T-helper 2 cell (primary cell): Measurements from ENCODE around the gene TRAIP.
A peak's percentile ranks its signal among the peaks of the same experiment; 100 is the strongest.
"Not testable (repeated sequence)": the region's sequence is repeated elsewhere in the genome, so short reads cannot be mapped to it uniquely, and the experiment has no call there.

ENCODE experiments used
- DNase-seq, 5 experiments: peaks; one replicate each; pipeline versions ENCODE4 v3.0.0 to v3.0.0-alpha.2; 2012 to 2022

TRAIP gene

GRCh38 chr3:49872801-49873281 is 16.5 kb upstream of the TRAIP start:
- DNase-seq, result peak in 1 of 5 experiments; percentile 52

- no peak for DNase-seq
Observed at GRCh38 chr3:49871531-49872153, 15.3 kb upstream of the TRAIP start.

- peak in 2 of 5 experiments; percentile 14 to 34 for DNase-seq
Observed at GRCh38 chr3:49869525-49870126, 13.3 kb upstream of the TRAIP start, which contains the start of gene CAMKV. TSS of gene CAMKV (minus strand) at chr3:49869906. CDS start at chr3:49862388, 7,518 bp downstream.

- DNase-seq, result no peak
Observed at GRCh38 chr3:49868862-49869466, 12.6 kb upstream of the TRAIP start.

- DNase-seq, result peak in 1 of 5 experiments; percentile 43
Observed at GRCh38 chr3:49867871-49868321, 11.5 kb upstream of the TRAIP start.

GRCh38 chr3:49867400-49867799 is 11.0 kb upstream of the TRAIP start:
- no peak for DNase-seq

GRCh38 chr3:49865198-49865784 is 8.9 kb upstream of the TRAIP start:
- DNase-seq, result no peak

- DNase-seq, result no peak
Observed at GRCh38 chr3:49864505-49864904, 8.1 kb upstream of the TRAIP start.

GRCh38 chr3:49859576-49860305 is 3.4 kb upstream of the TRAIP start:
- no peak for DNase-seq

GRCh38 chr3:49855662-49856061 is 702 bp downstream of the TRAIP start:
- no peak for DNase-seq

GRCh38 chr3:49845694-49846093 is 10.7 kb downstream of the TRAIP start:
- DNase-seq, result no peak

- DNase-seq, result no peak
Observed at GRCh38 chr3:49844464-49845183, 11.7 kb downstream of the TRAIP start.

- DNase-seq, result no peak
Observed at GRCh38 chr3:49842843-49843517, 13.4 kb downstream of the TRAIP start.

GRCh38 chr3:49841806-49842205 is 14.6 kb downstream of the TRAIP start:
- DNase-seq, result no peak

GRCh38 chr3:49841126-49841696 is 15.2 kb downstream of the TRAIP start:
- peak in 1 of 5 experiments; percentile 10 for DNase-seq

GRCh38 chr3:49840388-49840787 is 16.0 kb downstream of the TRAIP start:
- no peak for DNase-seq

GRCh38 chr3:49839193-49839809 is 17.1 kb downstream of the TRAIP start:
- DNase-seq, result peak; percentile 53 to 79 (median 69)

GRCh38 chr3:49831341-49831740 is 25.0 kb downstream of the TRAIP start:
- no peak for DNase-seq

- DNase-seq, result no peak
Observed at GRCh38 chr3:49826016-49826415, 30.3 kb downstream of the TRAIP start.

GRCh38 chr3:49823131-49823530 is 33.2 kb downstream of the TRAIP start:
- DNase-seq, result not testable (repeated sequence)
